PC-9 (cell line): ENCODE data around the gene PRKAG2. TPM values are rescaled to one million over a fixed set of nuclear protein-coding genes. Genes with fewer than 3 reads are reported as not detected.

Source experiments
- BruUV-seq: library from RNA; stranded (reverse); fragments of 400-500 nt; replicated peaks from 2 replicates; lab custom pipeline; 2021; lab: Mats Ljungman, UMichigan
- CTCF ChIA-PET: fragments of 300-600 bp; sonication (Branson Sonifier 250); formaldehyde crosslinking; loops from one replicate; lab custom pipeline; 2022; ENCODE audit warnings: antibody characterized with exemption; lab: Charles Lee
- POLR2A ChIA-PET: fragments of 300-600 bp; sonication (Branson Sonifier 250); formaldehyde crosslinking; loops from one replicate; lab custom pipeline; 2022; ENCODE audit warnings: antibody characterized with exemption; ENCODE audit not compliant: unreplicated experiment; lab: Charles Lee
- DNase-seq, 2 experiments: peaks; one replicate each; pipeline versions ENCODE4 v3.0.0 to v3.0.0-alpha.2; 2015 to 2022; ENCODE audit warnings: mixed read lengths in 1 of 2
- H2AFZ ChIP-seq: fragments of 200-600 bp; sonication (generic); 2 replicates; pipeline ENCODE4 v1.8.1; 2017; ENCODE audit warnings: antibody characterized with exemption
- H3F3A ChIP-seq: fragments of 200-600 bp; sonication (generic); 2 replicates; pipeline ENCODE4 v1.8.1; 2017; ENCODE audit warnings: antibody characterized with exemption, mild to moderate bottlenecking, low read depth; ENCODE audit not compliant: insufficient read depth
- H3K27ac ChIP-seq: fragments of 200-600 bp; sonication (generic); 2 replicates; pipeline ENCODE4 v1.6.1; 2016; ENCODE audit warnings: mixed run types
- H3K27me3 ChIP-seq: fragments of 200-600 bp; sonication (generic); 2 replicates; pipeline ENCODE4 v1.6.1; 2016; ENCODE audit warnings: low read depth, mixed run types; ENCODE audit not compliant: insufficient read depth
- H3K36me3 ChIP-seq: fragments of 200-600 bp; sonication (generic); 2 replicates; pipeline ENCODE4 v1.6.1; 2016; ENCODE audit warnings: low read depth, mixed run types
- H3K4me1 ChIP-seq: fragments of 200-600 bp; sonication (generic); replicated peaks from 2 replicates; pipeline ENCODE4 v1.6.1; 2016; ENCODE audit warnings: mixed run types; ENCODE audit not compliant: insufficient read depth
- H3K4me2 ChIP-seq: fragments of 200-600 bp; sonication (generic); 2 replicates; pipeline ENCODE4 v1.6.1; 2017; ENCODE audit warnings: mixed run types
- H3K4me3 ChIP-seq: fragments of 200-600 bp; sonication (generic); 2 replicates; pipeline ENCODE4 v1.6.1; 2016; ENCODE audit warnings: mixed run types
- H3K79me2 ChIP-seq: fragments of 200-600 bp; sonication (generic); 2 replicates; pipeline ENCODE4 v1.6.1; 2017; ENCODE audit warnings: low read depth, mixed run types
- H3K9me2 ChIP-seq: fragments of 200-600 bp; sonication (generic); 2 replicates; pipeline ENCODE4 v1.8.1; 2017; ENCODE audit warnings: mild to moderate bottlenecking; ENCODE audit not compliant: insufficient read depth
- H3K9me3 ChIP-seq: fragments of 200-600 bp; sonication (generic); 2 replicates; pipeline ENCODE4 v1.8.1; 2016; ENCODE audit warnings: low read depth; ENCODE audit not compliant: insufficient read depth
- H4K20me1 ChIP-seq: fragments of 200-600 bp; sonication (generic); 2 replicates; pipeline ENCODE4 v1.8.1; 2017; ENCODE audit not compliant: insufficient read depth
- EZH2 ChIP-seq: fragments of 200-600 bp; sonication (generic); IDR thresholded peaks from 2 replicates; pipeline ENCODE4 v1.8.0; 2017; ENCODE audit warnings: antibody characterized with exemption, low read depth
- intact Hi-C: fragments of 100-400 bp; cut with micrococcal nuclease; formaldehyde crosslinking; loops from one replicate; pipeline ENCODE4 v1.10.0; 2022; ENCODE audit not compliant: unreplicated experiment
- total RNA-seq: library from RNA; stranded (reverse); gene quantifications from 2 replicates; pipeline ENCODE4 v1.2.3, GENCODE V29; 2021
- TF ChIP-seq, protein P1 (sequence below): fragments of 200-600 bp; sonication (generic); conservative IDR thresholded peaks from 2 replicates; pipeline ENCODE4 v1.6.1; 2017; ENCODE audit warnings: mixed run types, antibody characterized with exemption, mild to moderate bottlenecking, moderate library complexity

Gene PRKAG2
- total RNA-seq, 1 experiment from 2014 or later: 37.3 TPM

DNA sequence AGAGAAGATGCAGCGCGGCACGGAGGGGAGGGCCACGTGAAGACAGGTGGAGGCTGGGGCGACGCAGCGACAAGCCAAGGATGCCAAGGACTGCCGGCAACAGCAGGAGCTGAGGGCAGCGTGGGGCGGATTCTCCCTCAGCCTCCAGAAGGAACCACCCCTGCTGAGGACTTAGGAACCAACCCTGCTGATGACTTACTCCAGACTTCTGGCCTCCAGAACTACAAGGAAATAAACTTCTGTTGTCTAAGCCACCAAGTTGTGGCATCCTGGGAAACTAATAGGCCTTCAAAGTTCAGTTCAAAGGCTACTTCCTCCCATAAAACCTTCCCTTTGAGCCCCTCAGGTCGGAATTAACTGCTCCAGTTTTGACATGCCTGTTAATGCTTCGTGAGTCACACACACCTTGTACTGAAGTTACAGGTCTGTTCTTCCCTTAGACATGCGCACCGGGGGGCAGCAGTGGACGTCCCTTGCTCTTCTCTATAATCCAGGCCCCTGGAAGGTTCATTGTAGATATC is 268.8 kb downstream of the PRKAG2 start:
- H3K9me3 ChIP-seq: no peaks in the 10 kb centered on the region
- H3K4me2 ChIP-seq: peak overlapping the region; percentile 43
- CTCF ChIA-PET: no interaction called here
- H2AFZ ChIP-seq: no peak overlapping the region
- intact Hi-C loops: no loop called here
- H3K9me2 ChIP-seq: no peaks in the 10 kb centered on the region
- H3F3A ChIP-seq: peaks cover 32% of the 10 kb centered on the region
- peaks cover 27% of the 10 kb centered on the region for H3K4me1 ChIP-seq
- no peaks in the 10 kb centered on the region for H3K36me3 ChIP-seq
- no TSS peak for BruUV-seq
- no peaks in the 10 kb centered on the region for H3K27me3 ChIP-seq
- H3K79me2 ChIP-seq: peaks cover 49% of the 10 kb centered on the region
- POLR2A ChIA-PET: no interaction called here
- H3K4me3 ChIP-seq: no peak overlapping the region
- H3K27ac ChIP-seq: peak overlapping the region; percentile 58
- no peaks in the 10 kb centered on the region; the same call in 1 of the 2 replicates for H4K20me1 ChIP-seq
- peak; percentile 26 to 76 for DNase-seq
- TF ChIP-seq, protein P1, sequence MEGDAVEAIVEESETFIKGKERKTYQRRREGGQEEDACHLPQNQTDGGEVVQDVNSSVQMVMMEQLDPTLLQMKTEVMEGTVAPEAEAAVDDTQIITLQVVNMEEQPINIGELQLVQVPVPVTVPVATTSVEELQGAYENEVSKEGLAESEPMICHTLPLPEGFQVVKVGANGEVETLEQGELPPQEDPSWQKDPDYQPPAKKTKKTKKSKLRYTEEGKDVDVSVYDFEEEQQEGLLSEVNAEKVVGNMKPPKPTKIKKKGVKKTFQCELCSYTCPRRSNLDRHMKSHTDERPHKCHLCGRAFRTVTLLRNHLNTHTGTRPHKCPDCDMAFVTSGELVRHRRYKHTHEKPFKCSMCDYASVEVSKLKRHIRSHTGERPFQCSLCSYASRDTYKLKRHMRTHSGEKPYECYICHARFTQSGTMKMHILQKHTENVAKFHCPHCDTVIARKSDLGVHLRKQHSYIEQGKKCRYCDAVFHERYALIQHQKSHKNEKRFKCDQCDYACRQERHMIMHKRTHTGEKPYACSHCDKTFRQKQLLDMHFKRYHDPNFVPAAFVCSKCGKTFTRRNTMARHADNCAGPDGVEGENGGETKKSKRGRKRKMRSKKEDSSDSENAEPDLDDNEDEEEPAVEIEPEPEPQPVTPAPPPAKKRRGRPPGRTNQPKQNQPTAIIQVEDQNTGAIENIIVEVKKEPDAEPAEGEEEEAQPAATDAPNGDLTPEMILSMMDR: no peak
- TF ChIP-seq EZH2: no peak

GRCh38 chr7:151607464-151607867 is 269.4 kb downstream of the PRKAG2 start:
- Histone ChIP-seq H3K27me3 (no peaks in the 10 kb centered on the region), H3K9me3 (no peaks in the 10 kb centered on the region), H3K4me3 (no peak overlapping the region), H2AFZ (no peak overlapping the region), H3K79me2 (peaks cover 42% of the 10 kb centered on the region), H3K36me3 (no peaks in the 10 kb centered on the region), H3K4me2 (peak overlapping the region; percentile 43), H3K27ac (peak overlapping the region; percentile 58), H3K9me2 (no peaks in the 10 kb centered on the region), H3F3A (peaks cover 35% of the 10 kb centered on the region), H3K4me1 (peaks cover 27% of the 10 kb centered on the region), H4K20me1 (no peaks in the 10 kb centered on the region; the same call in 1 of the 2 replicates)
- ChIA-PET POLR2A (no interaction called here), CTCF (no interaction called here)
- TF ChIP-seq, protein P1: no peak
- TF ChIP-seq EZH2: no peak
- BruUV-seq: no TSS peak
- intact Hi-C loops: loop anchor here (1.0 kb wide), 1 partner anchor 14 kb away; no protein-coding TSS in a partner anchor
- peak; percentile 40 to 71 for DNase-seq

GRCh38 chr7:151603951-151604350 is 273.0 kb downstream of the PRKAG2 start:
- Histone ChIP-seq H3K27me3 (no peaks in the 10 kb centered on the region), H2AFZ (no peak overlapping the region), H3K4me2 (no peak overlapping the region), H4K20me1 (no peaks in the 10 kb centered on the region), H3K36me3 (no peaks in the 10 kb centered on the region), H3K27ac (no peak overlapping the region), H3K9me2 (no peaks in the 10 kb centered on the region), H3K4me3 (no peak overlapping the region), H3F3A (peaks cover 52% of the 10 kb centered on the region), H3K79me2 (peaks cover 54% of the 10 kb centered on the region), H3K4me1 (peaks cover 59% of the 10 kb centered on the region), H3K9me3 (no peaks in the 10 kb centered on the region)
- ChIA-PET CTCF (no interaction called here), POLR2A (no interaction called here)
- no peak for DNase-seq
- TF ChIP-seq, protein P1: no peak
- no peak for TF ChIP-seq EZH2
- intact Hi-C loops: no loop called here
- no TSS peak for BruUV-seq
